Activated naive CD4-positive, alpha-beta T cell treated with anti-CD3 and anti-CD28 coated beads, Interleukin-2, amount 50 U/mL, for 24 hours (primary cell): ENCODE data around the gene DNAJB8.

Experiments used
- H3K27ac Mint-ChIP-seq: one replicate; pipeline ENCODE4 v1.8.0; 2021; ENCODE audit warnings: mild to moderate bottlenecking, mixed read lengths
- H3K27me3 Mint-ChIP-seq: one replicate; pipeline ENCODE4 v1.8.0; 2021; ENCODE audit warnings: mixed read lengths
- H3K36me3 Mint-ChIP-seq: one replicate; pipeline ENCODE4 v1.8.0; 2021; ENCODE audit warnings: mixed read lengths
- H3K4me1 Mint-ChIP-seq: one replicate; pipeline ENCODE4 v1.8.0; 2021; ENCODE audit warnings: mixed read lengths
- H3K4me3 Mint-ChIP-seq: one replicate; pipeline ENCODE4 v1.8.0; 2021; ENCODE audit warnings: mild to moderate bottlenecking, mixed read lengths
- H3K9me3 Mint-ChIP-seq: one replicate; pipeline ENCODE4 v1.8.0; 2021; ENCODE audit warnings: mixed read lengths

DNAJB8 gene

GRCh38 chr3:128468285-128468790, 1.6 kb upstream of the DNAJB8 start:
- H3K4me3 Mint-ChIP-seq, result no peak overlapping the region
- peaks cover 9% of the 10 kb centered on the region for H3K4me1 Mint-ChIP-seq
- no peaks in the 10 kb centered on the region for H3K36me3 Mint-ChIP-seq
- H3K27me3 Mint-ChIP-seq, result no peaks in the 10 kb centered on the region
- no peak overlapping the region for H3K27ac Mint-ChIP-seq
- H3K9me3 Mint-ChIP-seq, result no peaks in the 10 kb centered on the region

DNA sequence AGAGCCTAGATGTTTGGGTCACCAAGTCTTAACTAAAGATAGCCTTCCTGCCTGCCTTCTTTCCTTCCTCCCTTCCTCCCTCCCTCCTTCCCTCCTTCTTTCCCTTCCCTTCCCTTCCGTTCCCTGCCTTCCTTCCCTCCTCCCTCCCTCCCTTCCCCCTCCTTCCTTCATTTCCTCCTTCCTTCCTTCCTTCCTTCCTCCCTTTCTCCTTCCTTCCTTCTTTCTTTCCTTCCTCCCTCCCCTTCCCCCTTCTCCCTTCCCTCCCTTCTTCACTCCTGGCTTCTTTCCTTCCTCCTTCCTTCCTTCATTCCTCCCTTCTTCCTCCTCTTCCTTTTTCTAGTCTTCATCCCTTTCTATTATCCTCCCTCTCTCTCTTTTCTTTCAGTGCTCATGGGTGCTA, 2.0 kb downstream of the DNAJB8 start:
- Mint-ChIP-seq H3K36me3 (no peaks in the 10 kb centered on the region), H3K9me3 (no peaks in the 10 kb centered on the region), H3K27me3 (no peaks in the 10 kb centered on the region), H3K4me1 (peaks cover 9% of the 10 kb centered on the region), H3K4me3 (no peak overlapping the region), H3K27ac (no peak overlapping the region)

DNA sequence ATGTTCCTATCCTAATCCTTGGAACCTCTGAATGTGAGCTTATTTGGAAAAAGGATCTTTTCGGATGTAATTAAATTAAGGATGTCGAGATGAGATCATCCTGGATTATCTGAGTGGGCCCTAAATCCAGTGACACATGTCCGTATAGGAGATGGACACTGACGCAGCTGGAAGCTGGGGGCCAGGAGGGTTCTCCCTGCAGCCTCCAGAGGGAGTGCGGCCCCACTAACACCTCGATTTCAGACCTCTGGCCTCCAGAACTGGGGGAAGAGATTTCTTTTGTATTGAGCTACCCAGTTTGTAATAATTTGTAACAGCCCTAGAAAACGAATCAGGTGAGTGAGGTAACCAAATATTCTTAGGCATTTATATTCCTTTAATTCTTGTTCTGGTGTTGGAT, 2.5 kb downstream of the DNAJB8 start:
- H3K4me1 Mint-ChIP-seq, result peaks cover 9% of the 10 kb centered on the region
- H3K27me3 Mint-ChIP-seq, result no peaks in the 10 kb centered on the region
- no peak overlapping the region for H3K4me3 Mint-ChIP-seq
- no peaks in the 10 kb centered on the region for H3K9me3 Mint-ChIP-seq
- H3K27ac Mint-ChIP-seq, result no peak overlapping the region
- no peaks in the 10 kb centered on the region for H3K36me3 Mint-ChIP-seq

GRCh38 chr3:128463771-128464170, 2.9 kb downstream of the DNAJB8 start:
- H3K4me3 Mint-ChIP-seq, result no peak overlapping the region
- no peaks in the 10 kb centered on the region for H3K9me3 Mint-ChIP-seq
- H3K27me3 Mint-ChIP-seq, result no peaks in the 10 kb centered on the region
- H3K4me1 Mint-ChIP-seq, result peaks cover 9% of the 10 kb centered on the region
- no peaks in the 10 kb centered on the region for H3K36me3 Mint-ChIP-seq
- H3K27ac Mint-ChIP-seq, result no peak overlapping the region

DNA sequence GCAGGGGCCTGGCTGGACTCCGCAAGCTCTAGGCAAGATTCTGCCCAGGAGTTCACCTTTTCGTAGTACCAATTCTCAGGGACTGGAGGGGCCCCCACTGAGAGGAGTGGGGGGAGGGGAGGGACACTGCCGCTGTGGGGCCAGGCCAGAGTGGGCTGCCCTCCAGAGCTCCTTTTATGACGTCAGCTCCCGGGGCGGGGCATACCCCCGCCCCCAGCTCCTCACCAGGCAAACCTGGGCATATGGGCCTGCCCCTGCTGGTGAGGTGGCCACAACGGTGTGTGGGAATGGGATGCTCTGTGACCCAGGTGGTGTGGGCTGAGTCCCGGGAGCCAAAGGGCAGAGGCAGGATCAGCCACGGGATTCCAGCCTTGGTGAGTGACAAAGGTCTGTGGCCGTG, 3.3 kb downstream of the DNAJB8 start:
- H3K4me1 Mint-ChIP-seq, result peaks cover 9% of the 10 kb centered on the region
- H3K27ac Mint-ChIP-seq, result no peak overlapping the region
- H3K9me3 Mint-ChIP-seq, result no peaks in the 10 kb centered on the region
- no peak overlapping the region for H3K4me3 Mint-ChIP-seq
- H3K36me3 Mint-ChIP-seq, result no peaks in the 10 kb centered on the region
- H3K27me3 Mint-ChIP-seq, result no peaks in the 10 kb centered on the region

DNA sequence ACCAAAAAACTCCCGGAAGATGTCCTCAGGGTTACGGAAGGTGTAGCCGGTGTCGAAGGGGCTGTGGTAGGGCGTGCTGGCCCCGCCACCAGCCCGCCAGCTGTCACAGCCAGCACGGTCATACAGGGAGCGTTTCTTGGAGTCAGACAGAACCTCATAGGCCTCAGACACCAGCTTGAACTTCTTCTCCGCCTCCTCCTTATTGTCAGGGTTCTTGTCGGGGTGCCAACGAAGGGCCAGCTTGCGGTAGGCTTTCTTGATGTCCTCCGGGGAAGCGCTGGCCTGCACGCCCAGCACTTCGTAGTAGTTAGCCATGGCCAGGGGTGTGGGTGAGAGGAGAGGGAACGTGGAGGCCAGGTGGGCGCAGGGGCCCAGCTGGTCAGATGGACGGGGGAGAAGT, 3.8 kb downstream of the DNAJB8 start:
- Mint-ChIP-seq H3K36me3 (no peaks in the 10 kb centered on the region), H3K27me3 (no peaks in the 10 kb centered on the region), H3K4me3 (no peak overlapping the region), H3K9me3 (no peaks in the 10 kb centered on the region), H3K4me1 (peaks cover 9% of the 10 kb centered on the region), H3K27ac (no peak overlapping the region)

DNA sequence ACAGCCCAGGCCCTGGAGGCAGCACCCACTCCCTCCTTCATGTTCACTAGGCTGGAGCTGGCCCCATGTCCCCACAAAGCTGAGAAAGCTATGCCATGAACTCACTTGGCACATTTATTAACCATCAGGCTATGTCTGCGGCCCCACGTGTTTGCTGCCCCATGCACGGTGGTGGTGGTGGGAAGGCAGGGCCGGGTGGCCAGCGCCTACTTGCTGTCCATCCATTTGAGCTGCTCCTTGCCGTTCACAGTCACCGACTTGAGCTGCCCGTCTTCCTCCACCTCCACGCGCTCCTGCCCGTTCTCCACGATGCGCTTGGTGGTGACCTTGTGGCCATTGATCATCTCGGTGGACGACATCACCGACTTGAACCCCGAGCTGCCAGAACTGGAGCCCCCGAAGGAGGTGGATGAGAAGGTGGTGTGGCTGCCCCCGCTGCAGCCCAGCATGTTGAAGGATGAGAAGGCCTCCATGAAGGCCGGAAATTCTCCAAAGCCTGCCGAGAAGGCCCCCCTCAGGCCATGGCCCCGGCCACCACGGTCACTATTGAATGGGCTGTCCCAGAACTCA, 4.3 kb downstream of the DNAJB8 start:
- Mint-ChIP-seq H3K27me3 (no peaks in the 10 kb centered on the region), H3K4me1 (peaks cover 8% of the 10 kb centered on the region), H3K4me3 (no peak overlapping the region), H3K9me3 (no peaks in the 10 kb centered on the region), H3K36me3 (no peaks in the 10 kb centered on the region), H3K27ac (no peak overlapping the region)

DNA sequence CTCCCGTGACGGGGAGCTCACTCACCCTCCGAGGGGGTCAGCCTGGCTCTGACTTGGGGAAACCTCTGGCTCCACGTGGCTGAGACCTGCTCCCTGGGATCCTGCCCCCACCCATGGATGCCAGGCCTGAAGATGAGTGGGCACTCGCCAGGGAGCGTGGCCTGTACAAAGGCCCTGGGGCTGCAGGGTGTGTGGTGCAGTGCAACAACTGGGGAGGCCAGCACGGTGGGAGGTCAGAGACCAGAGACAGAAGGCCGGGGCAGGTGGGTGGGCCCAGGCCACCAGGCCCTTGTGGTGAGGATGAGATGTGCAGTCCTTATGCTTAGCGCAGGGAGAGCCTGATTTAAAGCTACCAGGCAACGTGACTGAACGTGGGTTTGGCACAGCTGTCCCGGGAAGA, 5.0 kb downstream of the DNAJB8 start:
- H3K36me3 Mint-ChIP-seq, result no peaks in the 10 kb centered on the region
- no peak overlapping the region for H3K27ac Mint-ChIP-seq
- no peak overlapping the region for H3K4me3 Mint-ChIP-seq
- H3K9me3 Mint-ChIP-seq, result no peaks in the 10 kb centered on the region
- no peaks in the 10 kb centered on the region for H3K27me3 Mint-ChIP-seq
- peaks cover 1% of the 10 kb centered on the region for H3K4me1 Mint-ChIP-seq

DNA sequence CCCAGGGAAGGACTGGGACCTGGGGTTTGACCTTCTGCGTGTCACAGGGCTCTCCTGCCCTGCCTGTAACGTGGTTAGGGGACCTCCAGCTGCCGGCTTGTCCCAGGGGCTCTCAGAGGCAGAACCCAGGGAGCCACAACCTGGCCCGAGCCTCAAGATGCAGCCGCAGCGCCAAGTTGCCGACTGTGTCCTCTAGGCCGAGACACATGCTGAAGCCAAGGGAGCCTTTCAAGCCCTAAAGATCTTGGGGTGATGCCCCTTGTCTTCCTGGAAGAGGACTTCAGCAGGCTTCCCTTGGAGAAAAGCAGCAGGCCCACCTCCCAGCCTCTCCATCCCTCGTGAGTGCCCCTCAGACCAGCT, 7.2 kb downstream of the DNAJB8 start:
- Mint-ChIP-seq H3K9me3 (no peaks in the 10 kb centered on the region), H3K27ac (no peak overlapping the region)

DNA sequence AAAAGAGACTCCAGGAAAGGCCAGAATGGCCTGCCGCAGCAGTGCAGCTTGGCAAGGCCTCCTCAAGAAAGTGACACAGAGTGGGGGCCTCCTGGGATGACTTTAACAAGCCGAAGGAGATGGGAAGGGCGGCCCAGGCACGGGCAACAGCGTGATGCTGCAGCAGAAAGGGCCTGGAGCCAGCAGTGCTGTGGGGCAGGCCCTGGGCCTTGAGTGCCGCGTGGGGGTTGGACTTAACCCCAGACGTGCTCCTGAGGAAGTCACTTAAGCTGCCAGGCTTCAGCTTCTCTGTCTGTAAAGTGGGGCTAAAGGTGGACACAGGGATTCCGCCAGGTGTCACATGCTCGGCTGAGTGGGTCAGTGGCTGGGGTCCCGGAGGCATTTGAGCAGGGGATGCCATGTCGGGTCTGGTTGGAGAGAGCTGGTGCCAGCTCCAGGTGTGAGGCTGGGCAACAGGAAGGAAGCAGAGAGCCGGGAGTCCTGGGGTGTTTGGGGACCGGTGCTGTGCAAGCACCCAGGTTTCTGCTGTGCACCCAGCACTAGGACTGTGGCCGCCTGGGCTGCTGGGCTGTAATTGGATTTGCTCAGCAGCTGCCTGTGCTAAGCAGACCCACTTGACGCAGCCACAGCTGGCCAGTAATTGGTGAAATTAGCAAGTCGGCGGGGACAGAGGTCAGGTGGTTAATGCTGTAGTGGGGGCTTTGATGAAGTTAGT, 7.8 kb downstream of the DNAJB8 start:
- Mint-ChIP-seq H3K27me3 (peaks cover 9% of the 10 kb centered on the region), H3K4me1 (no peaks in the 10 kb centered on the region), H3K27ac (no peak overlapping the region), H3K4me3 (no peak overlapping the region), H3K9me3 (no peaks in the 10 kb centered on the region), H3K36me3 (no peaks in the 10 kb centered on the region)

More for the DNA sequence above, 7.2 kb downstream of the DNAJB8 start:
- Mint-ChIP-seq H3K4me3 (no peak overlapping the region), H3K36me3 (no peaks in the 10 kb centered on the region), H3K4me1 (no peaks in the 10 kb centered on the region), H3K27me3 (peaks cover 8% of the 10 kb centered on the region)

GRCh38 chr3:128457937-128458336, 8.8 kb downstream of the DNAJB8 start:
- H3K9me3 Mint-ChIP-seq, result no peaks in the 10 kb centered on the region
- H3K4me1 Mint-ChIP-seq, result no peaks in the 10 kb centered on the region
- H3K27me3 Mint-ChIP-seq, result peaks cover 10% of the 10 kb centered on the region
- no peak overlapping the region for H3K27ac Mint-ChIP-seq
- no peak overlapping the region for H3K4me3 Mint-ChIP-seq
- H3K36me3 Mint-ChIP-seq, result no peaks in the 10 kb centered on the region

DNA sequence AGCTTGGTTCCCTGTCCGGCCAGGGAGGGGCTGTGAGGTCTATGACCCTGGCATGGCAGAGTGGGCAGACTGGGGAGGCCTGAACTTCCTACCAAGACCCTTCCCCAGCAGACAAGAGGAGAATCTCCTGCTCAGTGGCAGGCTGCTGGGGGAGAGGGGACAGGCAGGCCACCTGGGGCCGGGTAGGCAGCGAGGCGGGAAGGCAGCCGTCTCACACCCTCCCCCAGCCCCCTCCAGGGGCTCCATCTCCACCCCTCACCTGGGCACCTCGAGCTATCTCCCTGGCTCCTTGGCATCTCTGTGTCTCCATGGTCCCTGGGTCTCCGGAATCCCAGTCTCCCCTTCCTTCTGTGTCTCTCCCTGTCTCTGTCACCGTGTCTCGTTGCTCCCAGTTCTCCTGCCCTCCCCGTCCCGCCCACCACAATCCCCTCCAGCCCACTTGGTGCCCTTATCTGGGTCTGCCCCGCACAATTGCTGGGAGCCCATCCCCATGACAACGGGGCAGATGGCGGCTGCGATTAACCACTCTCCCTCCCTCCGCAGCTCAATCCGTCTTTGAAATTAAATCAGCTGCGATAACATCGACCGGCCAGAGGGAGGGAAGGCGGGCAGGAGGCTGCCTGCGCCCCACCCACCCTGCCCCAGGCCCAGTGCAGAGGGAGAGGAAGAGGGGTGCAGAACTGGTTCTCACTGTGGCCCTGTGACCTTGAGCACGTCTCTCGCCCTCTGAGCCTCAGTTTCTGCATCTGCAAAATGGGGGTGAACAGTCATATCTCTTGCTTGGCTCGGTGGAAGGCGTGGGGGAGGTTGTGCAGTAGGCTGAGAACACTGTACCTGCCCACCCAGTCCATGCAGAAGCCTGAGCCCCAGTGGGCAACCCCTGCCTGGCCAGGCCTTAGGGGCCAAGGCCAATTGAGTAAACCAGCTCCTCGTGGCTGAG, 9.6 kb downstream of the DNAJB8 start:
- H3K4me3 Mint-ChIP-seq, result no peak overlapping the region
- no peak overlapping the region for H3K27ac Mint-ChIP-seq
- H3K9me3 Mint-ChIP-seq, result no peaks in the 10 kb centered on the region
- peaks cover 10% of the 10 kb centered on the region for H3K27me3 Mint-ChIP-seq
- no peaks in the 10 kb centered on the region for H3K36me3 Mint-ChIP-seq
- H3K4me1 Mint-ChIP-seq, result no peaks in the 10 kb centered on the region

GRCh38 chr3:128455786-128456748, 10.6 kb downstream of the DNAJB8 start:
- Mint-ChIP-seq H3K36me3 (no peaks in the 10 kb centered on the region), H3K27me3 (peaks cover 13% of the 10 kb centered on the region), H3K27ac (no peak overlapping the region), H3K4me1 (no peaks in the 10 kb centered on the region), H3K9me3 (no peaks in the 10 kb centered on the region), H3K4me3 (no peak overlapping the region)

GRCh38 chr3:128455116-128455515, 11.6 kb downstream of the DNAJB8 start:
- no peak overlapping the region for H3K4me3 Mint-ChIP-seq
- H3K4me1 Mint-ChIP-seq, result peaks cover 2% of the 10 kb centered on the region
- H3K9me3 Mint-ChIP-seq, result peaks cover 5% of the 10 kb centered on the region
- H3K27ac Mint-ChIP-seq, result no peak overlapping the region
- peaks cover 13% of the 10 kb centered on the region for H3K27me3 Mint-ChIP-seq
- no peaks in the 10 kb centered on the region for H3K36me3 Mint-ChIP-seq

- no peak overlapping the region for H3K4me3 Mint-ChIP-seq
- H3K9me3 Mint-ChIP-seq, result peaks cover 5% of the 10 kb centered on the region
- H3K27ac Mint-ChIP-seq, result no peak overlapping the region
- H3K36me3 Mint-ChIP-seq, result no peaks in the 10 kb centered on the region
- H3K4me1 Mint-ChIP-seq, result peaks cover 7% of the 10 kb centered on the region
- H3K27me3 Mint-ChIP-seq, result peaks cover 13% of the 10 kb centered on the region
These were observed 12.4 kb downstream of the DNAJB8 start for GRCh38 chr3:128454310-128454618.
